Upper lobe of left lung (tissue), 6 donors: ENCODE measurements around the gene ENTPD6. TPM values are rescaled to one million over a fixed set of nuclear protein-coding genes. Genes with fewer than 3 reads are reported as not detected.

ENCODE experiments used
- ATAC-seq, 2 donors: fragments of 200-7000 bp; cut with Tn5 transposase; one replicate each; pipeline ENCODE4 v1.9.1; 2022; ENCODE audit warnings: mild to moderate bottlenecking in 2 of 2, moderate library complexity in 2 of 2; ENCODE audit not compliant: low FRiP score in 2 of 2
- DNase-seq, 2 donors: peaks; one replicate each; pipeline ENCODE4 v3.0.0-alpha.2; 2019 to 2020
- H3K27ac ChIP-seq, 4 donors: fragments of 200-600 bp; sonication (generic); one replicate each; pipeline ENCODE4 v1.5.1; 2016 to 2019
- H3K27me3 ChIP-seq, 4 donors: fragments of 200-600 bp; sonication (generic); one replicate each; pipeline ENCODE4 v1.5.1; 2017 to 2019
- H3K36me3 ChIP-seq, 4 donors: fragments of 200-600 bp; sonication (generic); one replicate each; pipeline ENCODE4 v1.5.1; 2016 to 2019
- H3K4me1 ChIP-seq, 4 donors: fragments of 200-600 bp; sonication (generic); one replicate each; pipeline ENCODE4 v1.5.1; 2018 to 2019
- H3K4me3 ChIP-seq, 4 donors: fragments of 200-600 bp; sonication (generic); one replicate each; pipeline ENCODE4 v1.5.1; 2017 to 2019; ENCODE audit warnings: mild to moderate bottlenecking in 2 of 4, moderate library complexity in 1 of 4
- H3K9me3 ChIP-seq, 4 donors: fragments of 200-600 bp; sonication (generic); one replicate each; pipeline ENCODE4 v1.5.1; 2018 to 2019
- EP300 ChIP-seq, 4 donors: sonication (generic); formaldehyde crosslinking; IDR thresholded peaks; one replicate each; pipeline ENCODE4 v1.5.1; 2017; ENCODE audit warnings: antibody characterized with exemption in 4 of 4, control low read depth in 2 of 4
- POLR2A ChIP-seq, 4 donors: fragments of 450-650 bp; IDR thresholded peaks; one replicate each; pipeline ENCODE4 v1.5.1; 2016 to 2017; ENCODE audit warnings: antibody characterized with exemption in 4 of 4, mild to moderate bottlenecking in 2 of 4
- POLR2AphosphoS5 ChIP-seq, 2 donors: sonication (generic); formaldehyde crosslinking; IDR thresholded peaks; one replicate each; pipeline ENCODE4 v1.5.1; 2017; ENCODE audit warnings: antibody characterized with exemption in 2 of 2
- whole genome bisulfite sequencing, 2 donors: methylation state at CpG; one replicate each; pipeline ENCODE4 v1.1.5; 2017 to 2018; 5-methylcytosine and 5-hydroxymethylcytosine counted together
- total RNA-seq, 6 donors: library from RNA; depleted of rRNA in 4 of 6; stranded (reverse); fragments of >200 nt in 4 of 6; gene quantifications; one replicate each; pipeline versions ENCODE4 v1.1.0 to v1.2.1, GENCODE V29; 2016 to 2021
- TF ChIP-seq, protein P1 (sequence below), 6 experiments: fragments of 450-650 bp in 4 of 6; fragments of 200-600 bp in 2 of 6; sonication (generic) in 2 of 6; IDR thresholded peaks; one replicate each; pipeline ENCODE4 v1.5.1; 2016 to 2019; ENCODE audit warnings: antibody characterized with exemption in 6 of 6
- donor health status: DM: no; HTN: no; CAD: no; lungs with moderate emphysema.
- donor health status: DM: no; HTN: yes; CAD: no; lungs with severe emphysema.

ENTPD6 gene
- 100 to 1,000 TPM in 2 of 6 donors, 10 to 100 TPM in 4; 53.7 to 170 (median 81.7) TPM for total RNA-seq

DNA sequence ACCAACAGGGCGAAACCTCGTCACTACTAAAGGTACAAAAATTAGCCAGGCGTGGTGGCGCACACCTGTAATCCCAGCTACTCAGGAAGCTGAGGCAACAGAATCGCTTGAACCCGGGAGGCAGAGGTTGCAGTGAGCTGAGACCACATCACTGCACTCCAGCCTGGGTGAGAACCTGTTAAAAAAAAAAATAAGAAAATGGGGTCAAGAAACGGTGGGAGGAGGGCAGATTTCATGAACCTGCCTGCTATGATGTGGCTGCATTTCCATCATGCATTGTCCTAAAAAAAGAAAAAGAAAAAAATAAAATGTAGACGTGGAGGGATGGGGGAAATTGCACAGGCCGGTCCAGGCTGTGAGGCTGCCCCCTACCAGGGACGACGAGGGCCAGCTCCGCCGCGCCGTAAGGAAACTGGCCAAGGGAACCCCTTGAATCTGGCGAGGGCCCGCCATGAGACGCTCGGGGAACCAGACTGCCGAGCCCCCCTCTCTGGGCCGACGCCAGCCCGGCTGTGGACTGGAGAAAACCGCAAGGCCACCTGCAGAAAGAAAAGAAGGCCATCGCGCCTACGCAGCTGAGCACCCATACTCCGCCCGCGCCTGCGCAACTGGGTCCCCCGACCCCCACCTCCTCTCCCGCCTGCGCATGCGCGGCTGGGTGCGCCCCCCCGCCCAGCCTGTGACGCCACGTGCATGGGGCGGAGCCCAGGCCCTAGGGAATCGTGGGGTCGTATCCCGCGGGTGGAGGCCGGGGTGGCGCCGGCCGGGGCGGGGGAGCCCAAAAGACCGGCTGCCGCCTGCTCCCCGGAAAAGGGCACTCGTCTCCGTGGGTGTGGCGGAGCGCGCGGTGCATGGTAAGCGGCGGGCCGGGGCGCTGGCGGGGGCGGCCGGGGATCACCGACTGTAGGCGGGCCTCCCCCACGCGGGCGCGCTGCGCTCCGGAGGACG lies at the start of gene ENTPD6:
Gene ENTPD6 (plus strand): TSS at position 699 of the 948 bp plus-strand sequence. CDS start 10,825 bp downstream, outside the sequence.
- TF ChIP-seq POLR2A (IDR thresholded peaks at IDR 0.05) (peak; percentile 49 to 89 (median 79)), EP300 (IDR thresholded peaks at IDR 0.05) (peak in 1 of 4 donors; percentile 18), POLR2AphosphoS5 (IDR thresholded peaks at IDR 0.05) (peak; percentile 67 to 90)
- TF ChIP-seq, protein P1, sequence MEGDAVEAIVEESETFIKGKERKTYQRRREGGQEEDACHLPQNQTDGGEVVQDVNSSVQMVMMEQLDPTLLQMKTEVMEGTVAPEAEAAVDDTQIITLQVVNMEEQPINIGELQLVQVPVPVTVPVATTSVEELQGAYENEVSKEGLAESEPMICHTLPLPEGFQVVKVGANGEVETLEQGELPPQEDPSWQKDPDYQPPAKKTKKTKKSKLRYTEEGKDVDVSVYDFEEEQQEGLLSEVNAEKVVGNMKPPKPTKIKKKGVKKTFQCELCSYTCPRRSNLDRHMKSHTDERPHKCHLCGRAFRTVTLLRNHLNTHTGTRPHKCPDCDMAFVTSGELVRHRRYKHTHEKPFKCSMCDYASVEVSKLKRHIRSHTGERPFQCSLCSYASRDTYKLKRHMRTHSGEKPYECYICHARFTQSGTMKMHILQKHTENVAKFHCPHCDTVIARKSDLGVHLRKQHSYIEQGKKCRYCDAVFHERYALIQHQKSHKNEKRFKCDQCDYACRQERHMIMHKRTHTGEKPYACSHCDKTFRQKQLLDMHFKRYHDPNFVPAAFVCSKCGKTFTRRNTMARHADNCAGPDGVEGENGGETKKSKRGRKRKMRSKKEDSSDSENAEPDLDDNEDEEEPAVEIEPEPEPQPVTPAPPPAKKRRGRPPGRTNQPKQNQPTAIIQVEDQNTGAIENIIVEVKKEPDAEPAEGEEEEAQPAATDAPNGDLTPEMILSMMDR (IDR thresholded peaks at IDR 0.05) = peak in 1 of 6 experiments; percentile 36
- peak; percentile 91 to 96 for ATAC-seq
- no peaks in the 10 kb centered on the region for H3K9me3 ChIP-seq
- H3K4me3 ChIP-seq = peak within 1 kb of the TSS; percentile 77 to 92 (median 86)
- H3K27me3 ChIP-seq = no peaks in the 10 kb centered on the region
- H3K27ac ChIP-seq = peak within 1 kb of the TSS; percentile 80 to 89 (median 85)
- WGBS, 2 donors = 12 to 19% methylated on average over 22 to 37 of the region's 75 CpGs
- no peaks in the 10 kb centered on the region for H3K36me3 ChIP-seq
- DNase-seq = peak; percentile 89 to 99
- peaks cover 16 to 27% (median 22%) of the 10 kb centered on the region in 4 donors for H3K4me1 ChIP-seq

DNA sequence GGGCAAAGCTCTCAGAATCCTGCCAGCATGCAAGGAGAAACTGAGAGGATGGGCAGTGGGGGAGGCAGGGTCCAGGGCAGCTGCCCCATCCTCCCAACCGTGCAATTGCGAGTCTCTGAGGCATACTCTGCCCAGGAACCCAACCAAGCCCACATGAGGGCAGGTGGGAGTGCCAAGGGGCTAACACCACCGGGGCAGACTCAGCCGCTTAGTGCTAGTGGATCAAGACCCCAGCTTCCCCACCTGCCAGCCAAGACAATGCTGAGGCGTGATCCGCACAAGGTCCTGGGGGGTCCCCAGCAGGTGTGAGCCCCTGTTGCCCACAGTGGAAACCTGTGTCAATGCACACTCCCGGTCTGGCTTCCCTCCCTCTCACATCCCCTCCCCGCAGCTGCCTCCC lies 48.5 kb upstream of the ENTPD6 start:
- TF ChIP-seq POLR2A (IDR thresholded peaks at IDR 0.05) = no peak
- no peak for TF ChIP-seq EP300 (IDR thresholded peaks at IDR 0.05)
- no peak for TF ChIP-seq POLR2AphosphoS5 (IDR thresholded peaks at IDR 0.05)
- TF ChIP-seq, protein P1 (IDR thresholded peaks at IDR 0.05) = no peak
- Histone ChIP-seq H3K27ac (no peak overlapping the region), H3K27me3 (peaks cover 0 to 9% (median 2%) of the 10 kb centered on the region in 4 donors), H3K36me3 (no peaks in the 10 kb centered on the region), H3K9me3 (no peaks in the 10 kb centered on the region), H3K4me1 (peaks cover 10 to 12% (median 11%) of the 10 kb centered on the region in 4 donors), H3K4me3 (no peak overlapping the region)
- WGBS, 2 donors = 87 to 90% methylated on average over 7 to 8 of the region's 8 CpGs
- ATAC-seq (peak in 1 of 2 donors; percentile 4), DNase-seq (no peak)

DNA sequence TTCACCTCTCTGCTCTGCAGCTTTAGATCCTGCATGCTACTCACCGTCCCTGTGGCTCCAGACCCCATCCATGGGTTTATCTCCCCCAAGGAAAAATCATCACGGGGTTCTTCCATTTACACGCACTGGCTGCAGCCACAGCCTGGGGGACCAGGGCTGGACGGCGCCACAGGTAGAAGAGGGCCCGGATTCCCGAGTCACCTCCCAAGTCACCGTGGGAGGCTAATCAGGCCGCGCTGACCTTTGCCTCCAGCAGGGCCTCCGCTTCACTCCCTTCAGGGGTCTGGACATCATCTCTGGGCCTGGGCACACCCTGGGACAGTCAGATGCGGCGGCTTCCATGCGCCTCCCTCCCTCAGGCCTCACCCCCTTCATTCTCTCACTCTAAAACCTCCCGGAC lies 47.8 kb upstream of the ENTPD6 start:
- WGBS, 2 donors = 79 to 87% methylated on average over 15 of the region's 15 CpGs
- H3K4me1 ChIP-seq = peaks cover 10 to 12% (median 11%) of the 10 kb centered on the region in 4 donors
- H3K4me3 ChIP-seq = no peak overlapping the region
- peaks cover 0 to 9% (median 2%) of the 10 kb centered on the region in 4 donors for H3K27me3 ChIP-seq
- TF ChIP-seq EP300 (IDR thresholded peaks at IDR 0.05) (no peak), POLR2AphosphoS5 (IDR thresholded peaks at IDR 0.05) (no peak), POLR2A (IDR thresholded peaks at IDR 0.05) (no peak)
- TF ChIP-seq, protein P1 (IDR thresholded peaks at IDR 0.05) = no peak
- H3K36me3 ChIP-seq = no peaks in the 10 kb centered on the region
- no peak for ATAC-seq
- H3K27ac ChIP-seq = no peak overlapping the region
- DNase-seq = peak in 1 of 2 donors; percentile 50
- no peaks in the 10 kb centered on the region for H3K9me3 ChIP-seq

DNA sequence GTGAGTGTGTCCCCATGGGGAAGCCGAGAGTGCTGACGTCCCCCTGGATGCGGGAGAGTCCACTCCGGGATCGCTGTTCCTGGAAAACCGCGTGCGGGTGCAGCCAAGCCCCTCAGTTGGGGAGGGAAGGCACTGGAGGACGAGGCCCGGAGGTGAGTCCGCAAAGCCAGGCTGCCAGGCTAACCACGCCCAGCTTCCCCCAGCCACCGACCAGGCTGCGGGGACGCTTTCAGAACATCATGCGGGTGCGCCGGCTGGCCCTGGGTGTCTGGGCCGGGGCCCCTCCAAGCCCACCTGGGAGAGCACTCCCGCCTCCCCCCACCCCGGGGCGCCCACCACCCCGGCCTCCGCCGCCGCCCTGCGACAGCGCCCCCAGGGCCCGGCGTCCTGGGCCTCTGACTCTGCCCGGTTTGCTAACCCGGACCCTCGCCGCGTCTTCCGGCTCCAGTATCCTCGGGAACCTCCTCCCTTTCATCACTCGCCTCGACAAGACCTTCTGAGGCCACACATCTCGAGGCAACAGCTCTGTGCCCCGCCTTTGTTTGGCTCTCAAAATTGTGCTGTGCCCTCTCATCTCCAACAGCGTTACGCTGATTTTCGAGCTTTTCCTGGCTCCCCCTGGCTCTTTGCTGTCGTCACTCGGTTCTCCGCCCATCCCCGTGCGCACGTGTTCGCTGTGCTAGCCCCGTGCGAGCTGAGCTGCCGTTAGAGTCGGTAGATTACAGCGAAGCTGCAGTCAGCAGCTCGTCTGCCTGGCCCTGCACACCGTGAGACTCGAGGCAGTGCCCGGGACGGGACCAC lies 47.1 kb upstream of the ENTPD6 start:
- no peak for TF ChIP-seq POLR2A (IDR thresholded peaks at IDR 0.05)
- TF ChIP-seq, protein P1 (IDR thresholded peaks at IDR 0.05) = no peak
- TF ChIP-seq EP300 (IDR thresholded peaks at IDR 0.05) = no peak
- peak in 1 of 2 donors; percentile 7 for TF ChIP-seq POLR2AphosphoS5 (IDR thresholded peaks at IDR 0.05)
- DNase-seq (peak; percentile 53 to 86), ATAC-seq (peak; percentile 50 to 81)
- peak overlapping the region in 3 of 4 donors; percentile 11 to 41 (median 40) for H3K4me3 ChIP-seq
- H3K27ac ChIP-seq = no peak overlapping the region
- no peaks in the 10 kb centered on the region for H3K36me3 ChIP-seq
- 7 to 16% methylated on average over 35 of the region's 61 CpGs for WGBS, 2 donors
- H3K27me3 ChIP-seq = peaks cover 0 to 9% (median 2%) of the 10 kb centered on the region in 4 donors
- H3K4me1 ChIP-seq = peaks cover 10 to 12% (median 11%) of the 10 kb centered on the region in 4 donors
- H3K9me3 ChIP-seq = no peaks in the 10 kb centered on the region
